Measurements from ENCODE around the gene TENM4. TPM values are rescaled to one million over a fixed set of nuclear protein-coding genes. Genes with fewer than 3 reads are reported as not detected.

The TENM4 gene
- total RNA-seq, 2 donors from 2014 or later, result 68.2 to 130 TPM

DNA sequence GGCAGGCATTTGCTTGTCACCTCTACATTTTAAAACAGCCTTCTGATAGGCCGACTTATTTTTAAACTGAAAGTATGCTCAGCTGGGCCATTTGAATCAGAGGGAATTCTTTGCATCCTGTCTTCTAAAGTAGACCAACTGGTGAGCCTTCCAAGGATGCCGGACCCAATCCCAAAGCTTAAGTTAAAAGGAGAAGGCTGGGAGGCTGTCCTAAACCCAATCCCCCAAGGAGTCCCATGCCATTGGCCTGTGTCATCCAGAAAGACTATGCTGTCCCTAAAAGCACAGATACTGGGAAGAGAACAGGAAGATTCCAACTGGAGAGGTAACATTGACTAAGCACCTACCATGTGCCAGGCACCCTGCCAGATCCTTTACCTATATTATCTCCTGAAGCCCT, 18.0 kb downstream of the TENM4 start:
- Mint-ChIP-seq H3K36me3 (ENCODE audit: low read depth) (peaks cover 3% of the 10 kb centered on the region), H3K4me1 (peaks cover 66% of the 10 kb centered on the region), H3K27me3 (ENCODE audit: insufficient read depth) (no peaks in the 10 kb centered on the region), H3K27ac (no peak overlapping the region), H3K4me3 (no peak overlapping the region), H3K9me3 (no peaks in the 10 kb centered on the region)
- Histone ChIP-seq H3K9me3 (ENCODE audit: control insufficient read depth, low read length) (no peaks in the 10 kb centered on the region), H3K4me3 (ENCODE audit: low read length) (no peak overlapping the region), H3K27ac (ENCODE audit: low read depth, low read length) (no peak overlapping the region), H3K9ac (ENCODE audit: extremely low read depth, low read length, poor library complexity, severe bottlenecking) (no peak overlapping the region), H3K36me3 (ENCODE audit: control insufficient read depth, insufficient read depth, low read length) (peaks cover 11% of the 10 kb centered on the region), H3K27me3 (ENCODE audit: control insufficient read depth, insufficient read depth, low read length, poor library complexity, severe bottlenecking) (no peaks in the 10 kb centered on the region), H3K4me1 (ENCODE audit: control insufficient read depth, insufficient read depth, low read length) (peaks cover 10% of the 10 kb centered on the region)
- 84 to 94% methylated on average over 2 of the region's 2 CpGs for whole genome bisulfite sequencing, 2 experiments (ENCODE audit: insufficient coverage in 1 of 2, insufficient read length in 1 of 2)
- DNase-seq, result no peak
- no peak for TF ChIP-seq CTCF (conservative IDR thresholded peaks at IDR 0.05)

DNA sequence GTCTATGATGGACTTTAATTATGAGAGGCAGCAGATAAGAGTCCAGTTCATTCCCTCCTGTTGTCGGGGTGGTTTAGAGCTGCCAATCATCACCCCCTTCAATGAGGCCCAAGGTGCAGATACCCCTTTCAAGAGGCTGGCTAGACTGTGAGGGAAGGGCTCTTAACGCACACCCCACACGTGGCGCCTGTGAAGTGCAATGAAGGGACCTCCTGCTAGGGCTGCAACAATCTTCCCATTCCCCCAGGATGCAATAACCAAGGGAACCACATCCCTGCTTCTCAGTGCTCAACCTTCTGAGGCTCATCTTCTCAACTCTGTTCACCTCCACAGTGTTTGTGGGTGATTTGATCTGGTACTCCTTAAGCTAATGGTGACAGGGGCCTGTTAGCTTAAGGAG, 19.0 kb downstream of the TENM4 start:
- peaks cover 68% of the 10 kb centered on the region for H3K4me1 Mint-ChIP-seq
- peak overlapping the region; percentile 7 for H3K27ac Mint-ChIP-seq
- Histone ChIP-seq H3K9me3 (ENCODE audit: control insufficient read depth, low read length) (peaks cover 1% of the 10 kb centered on the region), H3K4me1 (ENCODE audit: control insufficient read depth, insufficient read depth, low read length) (peaks cover 10% of the 10 kb centered on the region), H3K27ac (ENCODE audit: low read depth, low read length) (no peak overlapping the region), H3K36me3 (ENCODE audit: control insufficient read depth, insufficient read depth, low read length) (peaks cover 12% of the 10 kb centered on the region), H3K27me3 (ENCODE audit: control insufficient read depth, insufficient read depth, low read length, poor library complexity, severe bottlenecking) (no peaks in the 10 kb centered on the region), H3K9ac (ENCODE audit: extremely low read depth, low read length, poor library complexity, severe bottlenecking) (no peak overlapping the region), H3K4me3 (ENCODE audit: low read length) (no peak overlapping the region)
- H3K27me3 Mint-ChIP-seq (ENCODE audit: insufficient read depth), result no peaks in the 10 kb centered on the region
- H3K4me3 Mint-ChIP-seq, result no peak overlapping the region
- no peak for TF ChIP-seq CTCF (conservative IDR thresholded peaks at IDR 0.05)
- 70 to 100% methylated on average over 1 to 4 of the region's 4 CpGs for WGBS, 2 experiments (ENCODE audit: insufficient coverage in 1 of 2, insufficient read length in 1 of 2)
- H3K36me3 Mint-ChIP-seq (ENCODE audit: low read depth), result peaks cover 12% of the 10 kb centered on the region
- peaks cover under 1% of the 10 kb centered on the region for H3K9me3 Mint-ChIP-seq
- peak; percentile 62 for DNase-seq

- Mint-ChIP-seq H3K9me3 (peaks cover 12% of the 10 kb centered on the region), H3K4me3 (no peak overlapping the region), H3K27ac (peak overlapping the region; percentile 18), H3K27me3 (ENCODE audit: insufficient read depth) (no peaks in the 10 kb centered on the region), H3K4me1 (peaks cover 61% of the 10 kb centered on the region), H3K36me3 (ENCODE audit: low read depth) (peaks cover 25% of the 10 kb centered on the region)
- TF ChIP-seq CTCF (conservative IDR thresholded peaks at IDR 0.05), result no peak
- no peak overlapping the region for H3K27ac ChIP-seq (ENCODE audit: low read depth, low read length)
- H3K9me3 ChIP-seq (ENCODE audit: control insufficient read depth, low read length), result peaks cover 15% of the 10 kb centered on the region
- H3K27me3 ChIP-seq (ENCODE audit: control insufficient read depth, insufficient read depth, low read length, poor library complexity, severe bottlenecking), result no peaks in the 10 kb centered on the region
- no peak overlapping the region for H3K9ac ChIP-seq (ENCODE audit: extremely low read depth, low read length, poor library complexity, severe bottlenecking)
- WGBS, 2 experiments (ENCODE audit: insufficient coverage in 1 of 2, insufficient read length in 1 of 2), result 89 to 94% methylated on average over 2 to 5 of the region's 5 CpGs
- no peak overlapping the region for H3K4me3 ChIP-seq (ENCODE audit: low read length)
- peaks cover 8% of the 10 kb centered on the region for H3K4me1 ChIP-seq (ENCODE audit: control insufficient read depth, insufficient read depth, low read length)
- DNase-seq, result peak; percentile 66
- H3K36me3 ChIP-seq (ENCODE audit: control insufficient read depth, insufficient read depth, low read length), result peaks cover 22% of the 10 kb centered on the region
Measured at GRCh38 chr11:79419120-79419519, 21.7 kb downstream of the TENM4 start.

All from endodermal cell (in vitro differentiated cells).